Trophoblast cell (in vitro differentiated cells and primary cell): ENCODE data around the gene ABRACL.

Source experiments
- DNase-seq, 2 donors: peaks; one replicate each; pipeline ENCODE4 v3.0.0-alpha.2; 2016
- H2AFZ ChIP-seq: 2 replicates; pipeline ENCODE4 v1.6.1; 2013; ENCODE audit warnings: low read length, moderate library complexity, mild to moderate bottlenecking; ENCODE audit not compliant: insufficient read depth, poor library complexity
- H2AK5ac ChIP-seq: 2 replicates; pipeline ENCODE4 v1.6.1; 2013; ENCODE audit warnings: mild to moderate bottlenecking, low read length
- H2BK120ac ChIP-seq: 2 replicates; pipeline ENCODE4 v1.6.1; 2013; ENCODE audit warnings: low read length, mild to moderate bottlenecking, moderate library complexity; ENCODE audit not compliant: insufficient read depth, poor library complexity
- H2BK12ac ChIP-seq: 2 replicates; pipeline ENCODE4 v1.6.1; 2013; ENCODE audit warnings: mild to moderate bottlenecking, low read length, moderate library complexity
- H2BK5ac ChIP-seq: 2 replicates; pipeline ENCODE4 v1.6.1; 2013; ENCODE audit warnings: low read length, low read depth, moderate library complexity, mild to moderate bottlenecking; ENCODE audit not compliant: poor library complexity
- H3K14ac ChIP-seq: 2 replicates; pipeline ENCODE4 v1.6.1; 2013; ENCODE audit warnings: mild to moderate bottlenecking, low read length
- H3K18ac ChIP-seq: 2 replicates; pipeline ENCODE4 v1.6.1; 2013; ENCODE audit warnings: mild to moderate bottlenecking, low read length
- H3K23ac ChIP-seq: 2 replicates; pipeline ENCODE4 v1.6.1; 2013; ENCODE audit warnings: low read length
- H3K27ac ChIP-seq: 2 replicates; pipeline ENCODE4 v1.5.1; 2013; ENCODE audit warnings: low read depth, mild to moderate bottlenecking, inconsistent platforms, low read length, moderate library complexity
- H3K27me3 ChIP-seq: 2 replicates; pipeline ENCODE4 v1.6.1; 2013; ENCODE audit warnings: inconsistent platforms, mild to moderate bottlenecking, low read length, moderate library complexity; ENCODE audit not compliant: insufficient read depth
- H3K36me3 ChIP-seq, 2 experiments: 1 replicate in 1 of 2; 2 replicates in 1 of 2; pipeline ENCODE4 v1.6.1; 2013; ENCODE audit warnings: low read length in 2 of 2, mild to moderate bottlenecking in 2 of 2, moderate library complexity in 1 of 2; ENCODE audit not compliant: insufficient read depth in 2 of 2, control insufficient read depth in 1 of 2
- H3K4ac ChIP-seq: 2 replicates; pipeline ENCODE4 v1.6.1; 2013; ENCODE audit warnings: low read depth, mild to moderate bottlenecking, low read length, moderate library complexity
- H3K4me1 ChIP-seq, 2 experiments: 1 replicate in 1 of 2; 2 replicates in 1 of 2; pipeline ENCODE4 v1.6.1; 2013; ENCODE audit warnings: low read length in 2 of 2, mild to moderate bottlenecking in 2 of 2, moderate library complexity in 1 of 2; ENCODE audit not compliant: insufficient read depth in 2 of 2, control insufficient read depth in 1 of 2
- H3K4me2 ChIP-seq: 2 replicates; pipeline ENCODE4 v1.6.1; 2013; ENCODE audit warnings: inconsistent platforms, mild to moderate bottlenecking, low read length, moderate library complexity
- H3K4me3 ChIP-seq: 2 replicates; pipeline ENCODE4 v1.5.1; 2013; ENCODE audit warnings: mild to moderate bottlenecking, low read depth, low read length, inconsistent platforms
- H3K79me1 ChIP-seq: one replicate; pipeline ENCODE4 v1.6.1; 2013; ENCODE audit warnings: low read length
- H3K79me2 ChIP-seq: 2 replicates; pipeline ENCODE4 v1.6.1; 2013; ENCODE audit warnings: low read length, mild to moderate bottlenecking; ENCODE audit not compliant: control insufficient read depth, insufficient read depth, poor library complexity
- H3K9ac ChIP-seq: 2 replicates; pipeline ENCODE4 v1.6.1; 2013; ENCODE audit warnings: mild to moderate bottlenecking, low read length
- H3K9me3 ChIP-seq: 2 replicates; pipeline ENCODE4 v1.6.1; 2013; ENCODE audit warnings: low read depth, mild to moderate bottlenecking, control low read depth, inconsistent platforms, low read length; ENCODE audit not compliant: insufficient read depth
- H4K12ac ChIP-seq: 2 replicates; pipeline ENCODE4 v1.6.1; 2013; ENCODE audit warnings: low read depth, mild to moderate bottlenecking, low read length, moderate library complexity
- H4K8ac ChIP-seq: 2 replicates; pipeline ENCODE4 v1.6.1; 2013; ENCODE audit warnings: low read depth, mild to moderate bottlenecking, low read length, moderate library complexity
- H4K91ac ChIP-seq: one replicate; pipeline ENCODE4 v1.6.1; 2013; ENCODE audit warnings: low read depth, mild to moderate bottlenecking, low read length, moderate library complexity
- WGBS: extraction: QIAGEN DNeasy Blood & Tissue Kit; methylation state at CpG from one replicate; pipeline ENCODE4 v1.1.7; 2013; ENCODE audit warnings: missing lambda C conversion rate; ENCODE audit not compliant: insufficient read length, insufficient coverage; ENCODE audit errors: extremely low coverage; 5-methylcytosine and 5-hydroxymethylcytosine counted together

Gene ABRACL

DNA sequence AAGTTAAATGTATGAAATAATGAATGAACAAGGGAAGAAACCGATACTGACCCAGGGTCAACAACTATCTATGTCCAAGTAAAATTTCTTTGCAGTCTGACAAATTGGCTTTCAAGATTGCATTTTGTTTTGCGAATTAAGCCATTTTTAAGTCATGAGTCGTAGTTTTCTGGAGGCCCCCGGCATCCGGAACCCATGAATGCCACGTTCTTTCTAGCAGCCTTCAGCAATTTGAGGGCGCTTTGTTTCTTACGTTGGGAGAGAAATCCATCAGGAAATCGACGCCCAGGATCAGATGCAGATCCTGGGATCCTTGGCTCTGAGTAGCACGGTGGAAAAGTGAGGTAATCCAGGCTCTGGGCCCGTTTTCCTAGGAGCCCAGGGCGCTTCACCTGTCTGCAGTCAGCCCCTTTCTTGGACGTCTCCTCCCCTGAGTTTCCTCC lies 309 bp upstream of the ABRACL start:
- Histone ChIP-seq H2BK120ac (no peak overlapping the region), H3K9me3 (no peaks in the 10 kb centered on the region), H3K4ac (no peak overlapping the region), H4K12ac (peak overlapping the region; percentile 43), H2AFZ (peak overlapping the region; percentile 71), H3K4me3 (peak overlapping the region; percentile 90), H3K27me3 (no peaks in the 10 kb centered on the region), H3K27ac (no peak overlapping the region), H2AK5ac (no peak overlapping the region), H3K79me1 (peaks cover 11% of the 10 kb centered on the region), H2BK5ac (no peak overlapping the region), H4K8ac (peak overlapping the region; percentile 45), H3K79me2 (peaks cover 17% of the 10 kb centered on the region), H3K14ac (no peak overlapping the region), H3K23ac (no peak overlapping the region), H2BK12ac (no peak overlapping the region), H3K9ac (no peak overlapping the region), H3K36me3 (peaks cover 0 to 1% of the 10 kb centered on the region in 2 experiments), H3K18ac (no peak overlapping the region), H3K4me2 (peak overlapping the region; percentile 71), H4K91ac (no peak overlapping the region), H3K4me1 (peaks cover 6 to 10% of the 10 kb centered on the region in 2 experiments)
- peak in 1 of 2 donors; percentile 69 for DNase-seq
- WGBS, result no CpG with 5 or more reads among the region's 14 CpGs

DNA sequence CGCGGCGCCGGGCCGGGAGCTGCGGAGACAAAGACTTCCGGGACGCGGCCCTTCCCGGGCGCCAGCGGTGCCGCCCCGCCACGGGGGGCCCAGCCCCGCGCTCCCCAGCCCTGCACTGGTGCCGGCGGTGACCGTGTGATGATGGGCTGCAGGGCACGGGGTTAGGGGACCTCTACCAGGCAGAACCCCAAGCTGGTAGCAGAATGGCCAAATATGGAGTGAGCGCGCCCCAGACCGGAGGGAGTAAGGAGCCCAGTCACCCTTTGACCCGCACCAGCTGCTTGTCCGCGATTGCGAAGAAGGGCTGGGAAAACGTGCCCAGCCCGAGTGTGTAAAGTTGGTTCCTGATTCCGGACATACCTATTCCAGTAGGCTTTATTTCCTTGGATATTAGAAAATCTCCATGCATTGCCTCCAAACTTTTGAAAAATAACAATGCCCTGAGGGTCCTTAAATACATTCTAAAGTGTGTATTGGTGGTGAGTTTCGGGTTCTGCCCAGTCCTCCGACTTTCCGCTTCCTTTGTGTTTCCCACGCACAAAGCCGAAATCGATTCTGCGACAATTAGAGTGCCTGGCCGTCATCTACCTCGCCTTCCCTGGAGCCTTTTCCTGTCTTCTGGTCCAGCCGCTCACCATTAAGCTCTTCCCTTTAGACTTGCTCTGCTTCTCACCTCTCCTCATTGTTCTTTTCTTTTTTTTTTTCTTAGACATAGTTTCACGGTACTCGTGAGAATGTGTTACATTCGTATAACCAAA lies 1.1 kb downstream of the ABRACL start:
- peak overlapping the region; percentile 53 for H2AFZ ChIP-seq
- H3K4me3 ChIP-seq, result peak overlapping the region; percentile 90
- H2BK5ac ChIP-seq, result peak overlapping the region; percentile 64
- peak overlapping the region; percentile 79 for H3K9ac ChIP-seq
- H2AK5ac ChIP-seq, result no peak overlapping the region
- peak overlapping the region; percentile 71 for H3K4me2 ChIP-seq
- peak overlapping the region; percentile 83 for H3K18ac ChIP-seq
- H4K8ac ChIP-seq, result peak overlapping the region; percentile 69
- peak overlapping the region; percentile 87 for H3K14ac ChIP-seq
- H2BK120ac ChIP-seq, result peak overlapping the region; percentile 70
- H3K27ac ChIP-seq, result peak overlapping the region; percentile 60
- peak overlapping the region; percentile 87 for H4K91ac ChIP-seq
- no peak overlapping the region for H2BK12ac ChIP-seq
- DNase-seq, result peak; percentile 61 to 79
- no peaks in the 10 kb centered on the region for H3K27me3 ChIP-seq
- H4K12ac ChIP-seq, result peak overlapping the region; percentile 65
- peaks cover 10 to 15% of the 10 kb centered on the region in 2 experiments for H3K4me1 ChIP-seq
- no peak overlapping the region for H3K23ac ChIP-seq
- peaks cover 11% of the 10 kb centered on the region for H3K79me1 ChIP-seq
- WGBS, result no CpG with 5 or more reads among the region's 44 CpGs
- peak overlapping the region; percentile 84 for H3K4ac ChIP-seq
- H3K9me3 ChIP-seq, result no peaks in the 10 kb centered on the region
- peaks cover 7 to 10% of the 10 kb centered on the region in 2 experiments for H3K36me3 ChIP-seq
- H3K79me2 ChIP-seq, result peaks cover 19% of the 10 kb centered on the region

DNA sequence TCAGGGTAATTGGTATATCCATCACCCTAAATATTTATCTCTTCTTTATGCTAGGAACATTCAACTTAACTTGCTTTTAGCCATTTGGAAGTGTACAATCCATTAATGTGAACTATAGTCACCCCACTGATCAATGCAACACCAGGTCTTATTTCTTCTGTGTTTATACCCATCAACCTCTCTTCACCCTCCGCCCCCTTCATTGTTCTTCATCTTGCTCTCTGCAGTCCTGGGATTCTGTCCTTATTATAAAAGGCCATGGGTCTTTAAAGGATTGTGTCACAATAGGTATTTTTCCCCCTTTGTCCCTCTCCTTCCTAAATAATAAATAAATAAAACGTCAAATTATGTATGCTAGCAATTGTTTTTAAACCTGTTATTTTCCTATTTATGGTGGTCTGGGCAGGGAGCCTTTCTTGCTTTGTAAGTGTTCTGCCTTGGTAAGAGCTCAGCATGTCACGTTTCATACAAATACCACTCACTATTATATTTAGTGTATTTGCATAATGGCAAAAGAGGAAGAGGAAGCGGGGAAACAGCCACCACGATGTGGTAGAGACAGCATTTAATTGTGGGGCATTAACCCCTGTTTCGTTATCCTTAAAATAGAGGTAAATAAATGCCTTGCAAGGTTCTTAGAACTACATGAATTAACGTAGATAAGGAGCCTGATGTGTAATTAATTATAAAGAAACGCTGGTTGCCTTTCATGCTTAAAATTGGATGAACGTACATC lies 1.9 kb downstream of the ABRACL start:
- WGBS, result no CpG with 5 or more reads among the region's 9 CpGs
- Histone ChIP-seq H3K27me3 (no peaks in the 10 kb centered on the region), H2BK120ac (no peak overlapping the region), H4K91ac (no peak overlapping the region), H2BK5ac (no peak overlapping the region), H3K27ac (no peak overlapping the region), H3K4me2 (peak overlapping the region; percentile 71), H3K14ac (no peak overlapping the region), H3K9me3 (no peaks in the 10 kb centered on the region), H3K4ac (peak overlapping the region; percentile 78), H3K79me2 (peaks cover 19% of the 10 kb centered on the region), H3K4me3 (no peak overlapping the region), H2BK12ac (no peak overlapping the region), H3K18ac (no peak overlapping the region), H3K36me3 (peaks cover 11 to 13% of the 10 kb centered on the region in 2 experiments), H2AK5ac (no peak overlapping the region), H4K8ac (no peak overlapping the region), H3K4me1 (peaks cover 10 to 15% of the 10 kb centered on the region in 2 experiments), H3K9ac (no peak overlapping the region), H3K23ac (no peak overlapping the region), H4K12ac (no peak overlapping the region), H2AFZ (no peak overlapping the region), H3K79me1 (peaks cover 11% of the 10 kb centered on the region)
- DNase-seq, result no peak

DNA sequence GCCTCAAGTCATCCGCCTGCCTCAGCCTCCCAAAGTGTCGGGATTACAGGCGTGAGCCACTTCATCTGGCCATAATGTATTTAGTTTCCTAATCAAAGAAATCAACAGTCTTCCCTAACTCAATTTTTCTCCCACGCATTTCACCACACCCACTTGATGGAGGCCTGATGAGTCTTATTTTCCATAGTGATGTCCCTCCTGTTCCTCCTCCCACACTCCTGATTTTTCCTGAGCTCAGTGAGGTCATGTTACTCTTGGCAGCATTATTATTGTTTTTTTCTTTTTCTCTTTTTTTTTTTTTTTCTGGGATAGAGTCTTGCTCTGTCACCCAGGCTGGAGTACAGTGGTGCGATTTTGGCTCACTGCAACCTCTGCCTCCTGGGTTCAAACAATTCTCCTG lies 8.9 kb downstream of the ABRACL start:
- no peak overlapping the region for H4K8ac ChIP-seq
- no peak overlapping the region for H3K4me3 ChIP-seq
- no peak overlapping the region for H2BK120ac ChIP-seq
- H2BK5ac ChIP-seq, result no peak overlapping the region
- no peak overlapping the region for H2BK12ac ChIP-seq
- H3K79me2 ChIP-seq, result peaks cover 4% of the 10 kb centered on the region
- H3K18ac ChIP-seq, result no peak overlapping the region
- no peak for DNase-seq
- WGBS, result 100% methylated on average over 1 of the region's 5 CpGs
- H3K23ac ChIP-seq, result no peak overlapping the region
- no peak overlapping the region for H3K14ac ChIP-seq
- peaks cover 3% of the 10 kb centered on the region for H3K27me3 ChIP-seq
- H3K79me1 ChIP-seq, result no peaks in the 10 kb centered on the region
- H2AK5ac ChIP-seq, result no peak overlapping the region
- no peak overlapping the region for H3K9ac ChIP-seq
- H3K4me1 ChIP-seq, result peaks cover 10 to 11% of the 10 kb centered on the region in 2 experiments
- H3K36me3 ChIP-seq, result peaks cover 41 to 51% of the 10 kb centered on the region in 2 experiments
- H3K27ac ChIP-seq, result no peak overlapping the region
- H3K4me2 ChIP-seq, result no peak overlapping the region
- no peak overlapping the region for H3K4ac ChIP-seq
- no peak overlapping the region for H4K91ac ChIP-seq
- no peak overlapping the region for H2AFZ ChIP-seq
- no peaks in the 10 kb centered on the region for H3K9me3 ChIP-seq
- H4K12ac ChIP-seq, result no peak overlapping the region
